A172 (cell line): Measurements from ENCODE around the gene CST1. TPM values are rescaled to one million over a fixed set of nuclear protein-coding genes. Genes with fewer than 3 reads are reported as not detected.

Experiments used
- DNase-seq: peaks from one replicate; pipeline ENCODE4 v3.0.0-alpha.2; 2015; ENCODE audit warnings: low spot score
- total RNA-seq: library from RNA; depleted of rRNA; stranded (reverse); fragments of >200 nt; shearing (Covaris generic); gene quantifications from 2 replicates; pipeline ENCODE4 v1.2.3, GENCODE V29; 2014; rRNA removed

Gene CST1
- total RNA-seq, 1 experiment from 2014 or later: not detected

DNA sequence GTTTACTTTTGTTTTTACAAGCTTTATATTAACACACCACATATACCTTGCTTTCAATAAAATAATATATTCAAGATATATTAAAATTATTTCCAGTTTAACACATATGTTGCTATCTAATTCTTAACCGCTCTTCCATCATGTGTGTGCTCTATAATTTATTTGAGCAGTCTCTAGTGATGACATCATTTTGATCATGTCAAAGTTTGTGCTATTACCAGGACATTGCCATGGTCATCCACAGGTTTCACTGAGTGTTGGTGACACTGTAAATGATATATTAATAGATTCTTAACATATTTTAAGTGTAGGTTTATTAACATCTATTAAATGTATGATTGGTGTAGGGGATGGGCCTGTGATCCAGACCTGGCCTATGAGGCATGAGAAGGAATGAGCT is 44.8 kb downstream of the CST1 start:
- DNase-seq: no peak

DNA sequence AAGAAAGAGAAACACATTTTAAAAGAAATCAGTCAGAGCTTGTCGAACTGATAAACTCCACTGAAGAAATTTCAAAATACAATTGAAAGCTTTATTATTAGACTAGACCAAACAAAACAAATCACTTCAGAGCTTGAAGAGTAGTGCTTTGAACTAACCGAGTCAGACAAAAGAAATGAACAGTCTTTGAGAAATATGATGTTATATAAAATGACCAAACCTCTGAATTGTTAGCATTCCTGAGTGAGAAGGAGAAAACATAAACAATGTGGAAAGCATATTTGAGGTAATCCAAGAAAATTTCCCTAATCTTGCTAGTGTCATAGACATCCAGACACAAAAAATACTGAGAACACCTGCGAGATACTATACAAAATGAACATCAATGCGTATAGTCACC is 48.7 kb downstream of the CST1 start:
- DNase-seq: peak; percentile 47

DNA sequence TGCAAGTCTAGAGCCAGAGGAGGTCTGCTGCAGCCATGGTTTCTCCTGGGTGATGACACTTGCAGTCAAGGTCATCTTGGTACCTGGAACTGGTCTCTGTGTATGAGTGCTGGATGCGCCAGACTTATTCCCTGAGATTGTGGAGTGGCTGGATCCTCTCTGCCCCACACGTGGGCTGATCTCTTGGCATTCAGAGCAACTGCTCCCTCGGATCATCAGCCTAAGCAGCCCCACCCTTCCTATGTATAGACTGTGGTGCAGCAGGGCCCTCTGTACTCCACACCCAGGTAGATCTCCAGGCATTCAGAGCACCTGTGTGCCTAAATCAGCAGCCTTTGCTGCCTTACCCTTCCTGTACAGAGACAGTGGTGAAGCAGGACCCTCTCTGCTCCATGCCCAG is 49.8 kb downstream of the CST1 start:
- DNase-seq: no peak

DNA sequence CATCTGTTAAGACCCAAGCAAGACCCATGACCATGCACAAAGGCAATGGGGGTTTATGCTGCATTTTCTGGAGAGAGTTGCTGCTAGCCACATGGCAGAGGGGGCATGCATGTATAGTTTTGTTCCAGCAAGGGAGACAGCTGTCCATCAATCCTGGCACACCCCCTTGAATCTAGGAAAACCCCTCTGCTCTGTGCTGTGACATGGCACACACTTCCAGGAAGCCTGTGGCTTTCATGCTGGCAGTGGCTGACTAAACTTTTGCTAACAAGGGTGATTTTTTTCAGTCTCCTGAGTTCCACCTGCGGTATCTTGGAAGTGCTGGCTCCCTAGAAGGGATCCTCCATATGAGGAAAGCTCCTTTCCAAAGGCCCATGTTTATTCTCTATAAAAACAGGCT is 52.8 kb downstream of the CST1 start:
- no peak for DNase-seq

Other genes starting within 250 kb of the CST1 start
- not detected in 2 replicates for gene CST9L, start 182.5 kb downstream of the CST1 start, total RNA-seq
- gene CST9, start 145.0 kb downstream of the CST1 start, total RNA-seq: not detected in 2 replicates
- gene CST3, start 113.0 kb downstream of the CST1 start, total RNA-seq: 209 and 225 TPM in 2 replicates
- gene CST4, start 61.9 kb downstream of the CST1 start, total RNA-seq: not detected in 2 replicates
- gene CST2, start 75.8 kb upstream of the CST1 start, total RNA-seq: not detected in 2 replicates
- gene CST5, start 128.8 kb upstream of the CST1 start, total RNA-seq: not detected in 2 replicates
- gene GGTLC1, start 237.8 kb upstream of the CST1 start, total RNA-seq: not detected in 2 replicates